Testis (tissue), 2 donors: ENCODE measurements around the gene NOTUM.

Source experiments
- CTCF ChIP-seq, 3 experiments: fragments of 450-650 bp in 2 of 3; fragments of 200-600 bp in 1 of 3; sonication (generic) in 1 of 3; IDR thresholded peaks; one replicate each; pipeline ENCODE4 v1.5.1; 2016 to 2019; ENCODE audit warnings: antibody characterized with exemption in 3 of 3, mild to moderate bottlenecking in 2 of 3, moderate library complexity in 1 of 3
- POLR2A ChIP-seq: fragments of 450-650 bp; IDR thresholded peaks from one replicate; pipeline ENCODE4 v1.6.1; 2017; ENCODE audit warnings: antibody characterized with exemption, mild to moderate bottlenecking, moderate library complexity

DNA sequence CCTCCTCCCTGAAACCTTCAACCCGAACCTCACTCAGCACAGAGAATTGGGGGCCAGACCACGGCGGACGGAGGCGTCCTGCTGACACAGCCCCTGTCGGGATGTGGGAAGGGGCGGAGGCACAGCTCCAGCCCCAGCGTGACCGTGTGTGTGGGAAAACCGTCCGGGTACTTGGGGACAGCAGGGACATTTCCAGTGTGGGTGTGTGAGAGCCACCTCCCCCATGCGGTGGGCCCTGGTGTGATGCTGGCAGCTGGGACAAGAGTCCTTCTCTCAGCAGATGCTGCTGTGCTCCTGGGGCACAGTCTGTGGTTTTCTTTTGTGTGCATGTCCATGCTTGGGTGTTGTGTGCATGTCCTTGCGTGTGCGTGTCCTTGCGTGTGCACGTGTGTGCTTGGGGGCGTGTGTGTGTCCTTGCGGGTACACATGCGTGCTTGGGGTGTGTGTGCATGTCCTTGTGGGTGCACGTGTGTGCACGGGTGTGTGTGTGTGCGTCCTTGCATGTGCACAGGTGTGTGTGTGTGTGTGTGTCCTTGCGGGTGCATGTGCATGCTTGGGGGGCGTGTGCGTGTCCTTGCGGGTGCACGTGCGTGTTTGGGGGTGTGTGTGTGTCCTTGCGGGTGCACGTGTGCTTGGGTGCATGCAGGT, 44.8 kb upstream of the NOTUM start:
- no peak for TF ChIP-seq CTCF (IDR thresholded peaks at IDR 0.05)
- TF ChIP-seq POLR2A, result no peak
